GM12892 (cell line): Measurements from ENCODE around the gene TMPRSS7.

Source experiments
- DNase-seq: peaks from one replicate; pipeline ENCODE4 v3.0.0; 2011; ENCODE audit not compliant: insufficient read length
- FAIRE-seq: peaks from 2 replicates; lab custom pipeline; 2011; peaks lifted over from hg19 to GRCh38; lab: Jason Lieb, UNC
- POLR2A ChIP-seq: IDR thresholded peaks from 2 replicates; pipeline ENCODE4 v1.6.1; 2011; ENCODE audit warnings: low read depth, low read length, control low read depth
- POLR2AphosphoS5 ChIP-seq: IDR thresholded peaks from 2 replicates; pipeline ENCODE4 v1.6.1; 2011; ENCODE audit warnings: low read depth, low read length, control low read depth
- TAF1 ChIP-seq: IDR thresholded peaks from 2 replicates; pipeline ENCODE4 v1.6.1; 2011; ENCODE audit warnings: low read depth, mild to moderate bottlenecking, control low read depth, low read length, borderline replicate concordance

The TMPRSS7 gene

GRCh38 chr3:112128843-112129727 lies 94.5 kb downstream of the TMPRSS7 start:
- DNase-seq (no peak), FAIRE-seq (peak; percentile 94)

GRCh38 chr3:112129925-112130637 lies 95.5 kb downstream of the TMPRSS7 start:
- TF ChIP-seq TAF1 (no peak), POLR2A (peak; percentile 43; the same call in 1 of the 2 replicates)
- DNase-seq: no peak
- FAIRE-seq: no peak

More at GRCh38 chr3:112128843-112129727, 94.5 kb downstream of the TMPRSS7 start:
- TF ChIP-seq TAF1 (no peak; the same call in 1 of the 2 replicates), POLR2AphosphoS5 (peak; percentile 48), POLR2A (peak; percentile 63; the same call in 1 of the 2 replicates)

GRCh38 chr3:112130638-112130993 lies 96.1 kb downstream of the TMPRSS7 start:
- TF ChIP-seq POLR2AphosphoS5 (peak; percentile 64), TAF1 (no peak)
- FAIRE-seq: peak; percentile 94
- no peak for DNase-seq
